Spinal cord (tissue), 10 donors: Measurements from ENCODE around the gene CENPH. TPM values are rescaled to one million over a fixed set of nuclear protein-coding genes. Genes with fewer than 3 reads are reported as not detected.
"Not testable (repeated sequence)": the region's sequence is repeated elsewhere in the genome, so short reads cannot be mapped to it uniquely, and the experiment has no call there.

Experiments used
- DNase-seq, 6 donors: peaks; one replicate each; pipeline versions ENCODE4 v3.0.0 to v3.0.0-alpha.2; 2013 to 2015; ENCODE audit warnings: low spot score in 6 of 6, low read depth in 4 of 6
- H3K27ac ChIP-seq: one replicate; pipeline ENCODE4 v1.5.1; 2013; ENCODE audit warnings: low read depth, low read length, control low read depth
- H3K27me3 ChIP-seq: one replicate; pipeline ENCODE4 v1.6.1; 2013; ENCODE audit warnings: low read length; ENCODE audit not compliant: control insufficient read depth, insufficient read depth
- H3K36me3 ChIP-seq: one replicate; pipeline ENCODE4 v1.6.1; 2013; ENCODE audit warnings: low read length; ENCODE audit not compliant: control insufficient read depth, insufficient read depth
- H3K4me1 ChIP-seq: one replicate; pipeline ENCODE4 v1.6.1; 2013; ENCODE audit warnings: low read length; ENCODE audit not compliant: control insufficient read depth, insufficient read depth
- H3K4me3 ChIP-seq: one replicate; pipeline ENCODE4 v1.5.1; 2013; ENCODE audit warnings: low read depth, low read length, control low read depth
- H3K9me3 ChIP-seq: one replicate; pipeline ENCODE4 v1.6.1; 2013; ENCODE audit warnings: low read length; ENCODE audit not compliant: control insufficient read depth, insufficient read depth
- WGBS: methylation state at CpG from one replicate; pipeline ENCODE4 v1.1.5; 2013; ENCODE audit warnings: missing lambda C conversion rate; ENCODE audit not compliant: insufficient coverage; 5-methylcytosine and 5-hydroxymethylcytosine counted together
- polyA plus RNA-seq, 2 donors: library from polyadenylated mRNA; unstranded; fragments of 120-200 nt; gene quantifications; one replicate each; pipeline ENCODE4 v1.2.1, GENCODE V29; 2013; ENCODE audit not compliant: insufficient read length in 2 of 2
- total RNA-seq, 2 donors: library from RNA; depleted of rRNA in 1 of 2; stranded (reverse); fragments of 120-200 nt in 1 of 2; fragments of >200 nt in 1 of 2; gene quantifications; one replicate each; pipeline versions ENCODE4 v1.2.3 to v1.2.4, GENCODE V29; 2013 to 2014
- donor health status: healthy.

The CENPH gene
- total and polyA plus RNA-seq, 4 donors: 7.9 to 17.8 (median 13.5) TPM

DNA sequence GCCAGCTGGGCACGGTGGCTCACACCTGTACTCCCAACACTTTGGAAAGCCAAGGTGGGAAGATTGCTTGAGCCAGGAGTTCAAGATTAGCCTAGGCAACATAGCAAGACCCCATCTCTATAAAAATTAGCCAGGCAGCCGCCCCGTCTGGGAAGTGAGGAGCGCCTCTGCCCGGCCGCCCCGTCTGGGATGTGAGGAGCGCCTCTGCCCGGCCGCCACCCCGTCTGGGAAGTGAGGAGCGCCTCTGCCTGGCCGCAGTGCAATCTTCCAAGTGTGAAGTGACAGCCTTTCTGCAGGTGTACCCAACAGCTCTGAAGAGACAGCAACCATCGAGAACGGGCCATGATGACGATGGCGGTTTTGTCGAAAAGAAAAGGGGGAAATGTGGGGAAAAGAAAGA, 31.0 kb downstream of the CENPH start:
- H3K27me3 ChIP-seq, H3K9me3 ChIP-seq, H3K27ac ChIP-seq, H3K4me1 ChIP-seq, DNase-seq, H3K4me3 ChIP-seq: not testable (repeated sequence)
- 99% methylated on average over 11 of the region's 18 CpGs for WGBS
- peaks cover 11% of the 10 kb centered on the region for H3K36me3 ChIP-seq

DNA sequence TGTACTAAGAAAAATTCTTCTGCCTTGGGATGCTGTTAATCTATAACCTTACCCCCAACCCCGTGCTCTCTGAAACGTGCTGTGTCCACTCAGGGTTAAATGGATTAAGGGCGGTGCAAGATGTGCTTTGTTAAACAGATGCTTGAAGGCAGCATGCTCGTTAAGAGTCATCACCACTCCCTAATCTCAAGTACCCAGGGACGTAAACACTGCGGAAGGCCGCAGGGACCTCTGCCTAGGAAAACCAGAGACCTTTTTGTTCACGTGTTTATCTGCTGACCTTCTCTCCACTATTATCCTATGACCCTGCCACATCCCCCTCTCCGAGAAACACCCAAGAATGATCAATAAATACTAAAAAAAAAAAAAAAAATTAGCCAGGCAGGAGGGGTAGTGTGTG, 31.4 kb downstream of the CENPH start:
- H3K4me1 ChIP-seq, DNase-seq, H3K27ac ChIP-seq, H3K4me3 ChIP-seq, H3K27me3 ChIP-seq, H3K9me3 ChIP-seq: not testable (repeated sequence)
- peaks cover 14% of the 10 kb centered on the region for H3K36me3 ChIP-seq
- WGBS: no CpG with 5 or more reads among the region's 9 CpGs

DNA sequence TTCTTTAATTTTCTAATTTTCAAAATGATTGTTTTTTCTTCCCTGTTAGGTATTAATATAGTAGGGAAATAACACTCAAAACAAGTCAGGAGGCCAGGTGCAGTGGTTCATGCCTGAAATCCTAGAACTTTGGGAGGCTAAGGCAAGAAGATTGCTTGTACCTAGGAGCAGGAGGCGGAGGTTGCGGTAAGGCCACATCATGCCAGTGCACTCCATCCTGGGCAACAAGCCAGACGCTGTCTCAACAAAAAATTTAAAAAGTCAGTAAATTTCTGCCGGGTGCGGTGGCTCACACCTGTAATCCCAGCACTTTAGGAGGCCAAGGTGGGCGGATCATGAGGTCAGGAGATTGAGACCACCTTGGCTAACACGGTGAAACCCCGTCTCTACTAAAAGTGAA, 35.1 kb downstream of the CENPH start:
- Histone ChIP-seq H3K27me3 (no peaks in the 10 kb centered on the region), H3K4me1 (no peaks in the 10 kb centered on the region), H3K9me3 (no peaks in the 10 kb centered on the region), H3K4me3 (no peak overlapping the region), H3K27ac (no peak overlapping the region), H3K36me3 (peaks cover 24% of the 10 kb centered on the region)
- DNase-seq: no peak
- 92% methylated on average over 8 of the region's 8 CpGs for WGBS

- H3K4me3 ChIP-seq: no peak overlapping the region
- H3K27me3 ChIP-seq: no peaks in the 10 kb centered on the region
- no peak overlapping the region for H3K27ac ChIP-seq
- H3K36me3 ChIP-seq: peaks cover 21% of the 10 kb centered on the region
- H3K9me3 ChIP-seq: no peaks in the 10 kb centered on the region
- no peaks in the 10 kb centered on the region for H3K4me1 ChIP-seq
- no peak for DNase-seq
- no CpG with 5 or more reads among the region's 4 CpGs for WGBS
Observed at GRCh38 chr5:69225860-69226259, 36.5 kb downstream of the CENPH start.

DNA sequence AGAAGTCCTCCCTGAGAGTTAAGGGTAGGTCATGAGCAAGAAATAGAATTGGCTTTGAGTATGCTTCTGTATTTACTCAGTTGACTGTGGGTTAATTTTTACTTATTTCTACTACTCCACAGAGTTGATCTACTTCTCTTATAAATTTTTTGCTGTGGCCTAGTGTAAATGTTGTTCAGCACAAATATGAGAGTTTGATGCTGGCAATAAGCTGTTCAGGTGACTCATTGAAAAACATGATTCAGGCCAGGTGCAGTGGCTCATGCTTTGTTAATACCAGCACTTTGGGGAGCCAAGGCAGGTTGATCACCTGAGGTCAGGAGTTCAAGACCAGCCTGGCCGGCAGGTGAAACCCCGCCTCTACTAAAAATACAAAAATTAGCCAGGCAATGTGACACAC, 40.8 kb downstream of the CENPH start:
- DNase-seq: no peak
- WGBS: 100% methylated on average over 2 of the region's 2 CpGs
- H3K36me3 ChIP-seq: peaks cover 14% of the 10 kb centered on the region
- no peak overlapping the region for H3K27ac ChIP-seq
- no peaks in the 10 kb centered on the region for H3K9me3 ChIP-seq
- H3K27me3 ChIP-seq: no peaks in the 10 kb centered on the region
- H3K4me1 ChIP-seq: no peaks in the 10 kb centered on the region
- no peak overlapping the region for H3K4me3 ChIP-seq

DNA sequence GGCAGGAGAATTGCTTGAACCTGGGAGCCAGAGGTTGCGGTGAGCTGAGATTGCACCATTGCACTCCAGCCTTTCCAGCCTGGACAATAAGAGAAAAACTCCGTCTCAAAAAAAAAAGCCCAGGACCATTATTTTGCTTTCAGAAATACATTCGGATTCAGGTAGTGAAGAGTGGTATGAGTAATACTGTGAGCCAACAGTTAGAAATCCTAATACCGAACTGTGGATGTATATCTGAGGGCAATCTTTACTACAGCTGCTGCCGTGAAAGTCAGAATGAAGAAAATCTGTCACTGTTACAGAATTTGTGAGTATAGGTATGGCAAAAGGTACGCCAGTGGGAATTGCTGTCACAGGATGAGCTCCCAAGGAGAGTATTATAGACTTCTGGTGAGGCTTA, 41.9 kb downstream of the CENPH start:
- Histone ChIP-seq H3K9me3 (no peaks in the 10 kb centered on the region), H3K36me3 (peaks cover 10% of the 10 kb centered on the region), H3K4me1 (peaks cover 5% of the 10 kb centered on the region), H3K27me3 (no peaks in the 10 kb centered on the region), H3K4me3 (no peak overlapping the region), H3K27ac (no peak overlapping the region)
- WGBS: 88% methylated on average over 3 of the region's 6 CpGs
- DNase-seq: no peak

- Histone ChIP-seq H3K4me3 (no peak overlapping the region), H3K36me3 (peaks cover 8% of the 10 kb centered on the region), H3K9me3 (no peaks in the 10 kb centered on the region), H3K4me1 (peaks cover 5% of the 10 kb centered on the region), H3K27me3 (no peaks in the 10 kb centered on the region), H3K27ac (no peak overlapping the region)
- WGBS: 56% methylated on average over 2 of the region's 2 CpGs
- peak in 2 of 6 donors; percentile 14 to 48 for DNase-seq
Observed at GRCh38 chr5:69231851-69232250, 42.5 kb downstream of the CENPH start.

GRCh38 chr5:69234457-69235268, 45.3 kb downstream of the CENPH start, which contains the start of gene CDK7:
Gene CDK7, plus strand, starts transcription at chr5:69234886. Its CDS starts 90 bp downstream, at chr5:69234976.
- H3K4me3 ChIP-seq: peak within 1 kb of the TSS; percentile 96
- WGBS: 0% methylated on average over 49 of the region's 49 CpGs
- H3K36me3 ChIP-seq: peaks cover 7% of the 10 kb centered on the region
- H3K9me3 ChIP-seq: no peaks in the 10 kb centered on the region
- no peaks in the 10 kb centered on the region for H3K27me3 ChIP-seq
- DNase-seq: peak; percentile 79 to 97 (median 90)
- H3K4me1 ChIP-seq: peaks cover 5% of the 10 kb centered on the region
- peak within 1 kb of the TSS; percentile 80 for H3K27ac ChIP-seq

DNA sequence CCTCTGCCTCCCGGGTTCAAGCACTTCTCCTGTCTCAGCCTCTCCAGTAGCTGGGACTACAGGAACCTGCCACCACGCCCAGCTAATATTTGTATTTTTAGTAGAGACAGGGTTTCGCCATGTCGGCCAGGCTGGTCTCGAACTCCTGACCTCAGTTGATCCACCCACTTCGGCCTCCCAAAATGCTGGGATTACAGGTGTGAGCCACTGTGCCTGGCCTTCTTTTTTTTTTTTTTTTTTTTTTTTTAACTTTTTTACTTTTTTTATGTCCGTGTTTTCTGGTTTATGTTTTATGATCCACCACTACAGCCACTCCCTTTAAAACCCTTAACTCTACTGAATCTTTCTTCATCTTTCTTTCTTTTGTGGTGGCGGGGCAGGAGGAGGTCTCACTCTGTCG, 47.4 kb downstream of the CENPH start:
- DNase-seq, H3K27ac ChIP-seq, H3K4me3 ChIP-seq, H3K27me3 ChIP-seq, H3K4me1 ChIP-seq, H3K9me3 ChIP-seq: not testable (repeated sequence)
- 100% methylated on average over 2 of the region's 9 CpGs for WGBS
- H3K36me3 ChIP-seq: peaks cover 11% of the 10 kb centered on the region

GRCh38 chr5:69237877-69238276, 48.5 kb downstream of the CENPH start:
- H3K4me1 ChIP-seq: peaks cover 5% of the 10 kb centered on the region
- H3K27ac ChIP-seq: no peak overlapping the region
- no peaks in the 10 kb centered on the region for H3K27me3 ChIP-seq
- no peaks in the 10 kb centered on the region for H3K9me3 ChIP-seq
- no CpG with 5 or more reads among the region's 3 CpGs for WGBS
- no peak for DNase-seq
- H3K4me3 ChIP-seq: no peak overlapping the region
- H3K36me3 ChIP-seq: peaks cover 13% of the 10 kb centered on the region
